Keratinocyte (primary cell): ENCODE data around the gene SPEM3. TPM values are rescaled to one million over a fixed set of nuclear protein-coding genes. Genes with fewer than 3 reads are reported as not detected.

Source experiments
- DNase-seq: peaks from one replicate; pipeline ENCODE4 v3.0.0-alpha.2; 2011; ENCODE audit warnings: low read depth, missing footprints, low spot score
- FAIRE-seq: peaks from 2 replicates; lab custom pipeline; 2011; peaks lifted over from hg19 to GRCh38; lab: Jason Lieb, UNC
- H2AFZ ChIP-seq: 2 replicates; pipeline ENCODE4 v1.6.0; 2012; ENCODE audit warnings: low read length, control low read depth, inconsistent platforms; ENCODE audit not compliant: control insufficient read depth
- H3K27ac ChIP-seq: 2 replicates; pipeline ENCODE4 v1.5.1; 2011; ENCODE audit warnings: low read length; ENCODE audit not compliant: control insufficient read depth, insufficient read depth
- H3K27me3 ChIP-seq: 3 replicates; pipeline ENCODE4 v1.6.0; 2011; ENCODE audit warnings: low read length; ENCODE audit not compliant: control insufficient read depth, insufficient read depth; ENCODE audit errors: extremely low read depth
- H3K36me3 ChIP-seq, 2 experiments: 2 replicates in 1 of 2; 3 replicates in 1 of 2; pipeline ENCODE4 v1.5.1; 2011; ENCODE audit warnings: low read length in 2 of 2, mild to moderate bottlenecking in 1 of 2; ENCODE audit not compliant: control insufficient read depth in 2 of 2, insufficient read depth in 2 of 2; ENCODE audit errors: extremely low read depth in 1 of 2
- H3K4me1 ChIP-seq: 3 replicates; pipeline ENCODE4 v1.5.1; 2011; ENCODE audit warnings: low read length; ENCODE audit not compliant: control insufficient read depth, insufficient read depth; ENCODE audit errors: extremely low read depth
- H3K4me2 ChIP-seq: 3 replicates; pipeline ENCODE4 v1.6.0; 2011; ENCODE audit warnings: low read depth, low read length; ENCODE audit not compliant: control insufficient read depth, insufficient read depth; ENCODE audit errors: extremely low read depth
- H3K4me3 ChIP-seq, 3 experiments: fragments of 200-600 bp in 1 of 3; sonication (generic) in 1 of 3; 2 replicates in 2 of 3; 3 replicates in 1 of 3; pipeline ENCODE4 v1.5.1; 2011 to 2016; ENCODE audit warnings: low read length in 3 of 3, mild to moderate bottlenecking in 3 of 3, control low read depth in 2 of 3, inconsistent platforms in 1 of 3, low read depth in 1 of 3, mixed read lengths in 1 of 3, mixed run types in 1 of 3, moderate library complexity in 1 of 3; ENCODE audit not compliant: control insufficient read depth in 2 of 3, insufficient read depth in 2 of 3; ENCODE audit errors: extremely low read depth in 1 of 3
- H3K79me2 ChIP-seq: 2 replicates; pipeline ENCODE4 v1.6.0; 2012; ENCODE audit warnings: low read length; ENCODE audit not compliant: control insufficient read depth, insufficient read depth
- H3K9ac ChIP-seq: 3 replicates; pipeline ENCODE4 v1.6.0; 2011; ENCODE audit warnings: low read length; ENCODE audit not compliant: control insufficient read depth, insufficient read depth; ENCODE audit errors: extremely low read depth
- H3K9me1 ChIP-seq: 3 replicates; pipeline ENCODE4 v1.6.0; 2011; ENCODE audit warnings: low read length; ENCODE audit not compliant: control insufficient read depth, insufficient read depth; ENCODE audit errors: extremely low read depth
- H3K9me3 ChIP-seq: 2 replicates; pipeline ENCODE4 v1.5.1; 2012; ENCODE audit warnings: low read depth, low read length; ENCODE audit not compliant: control insufficient read depth
- H4K20me1 ChIP-seq: 3 replicates; pipeline ENCODE4 v1.6.0; 2011; ENCODE audit warnings: low read length; ENCODE audit not compliant: control insufficient read depth, insufficient read depth; ENCODE audit errors: extremely low read depth
- CTCF ChIP-seq, 3 experiments: IDR thresholded peaks in 1 of 3; conservative IDR thresholded peaks in 1 of 3; optimal IDR thresholded peaks in 1 of 3; 2 replicates in 2 of 3; 3 replicates in 1 of 3; pipeline versions ENCODE3 to v1.5.1; 2011; ENCODE audit warnings: low read length in 3 of 3, mild to moderate bottlenecking in 3 of 3, moderate library complexity in 2 of 3, control low read depth in 1 of 3, inconsistent platforms in 1 of 3; ENCODE audit not compliant: insufficient read depth in 2 of 3; ENCODE audit errors: extremely low read depth in 1 of 3
- EZH2 ChIP-seq: IDR thresholded peaks from one replicate; pipeline ENCODE4 v1.6.1; 2012; ENCODE audit warnings: inconsistent platforms, mild to moderate bottlenecking, low read length, moderate library complexity
- dilution Hi-C: fragments of 300-500 bp; cut with MboI; formaldehyde crosslinking; loops from one replicate; pipeline ENCODE4 v1.7.0; 2020; ENCODE audit warnings: low sequenced_read_pairs; ENCODE audit not compliant: extremely low pct_ligation_motif_present
- polyA plus RNA-seq, 5 experiments: library from polyadenylated mRNA; depleted of rRNA in 3 of 5; stranded (reverse) in 3 of 5; stranded (forward) in 1 of 5; unstranded in 1 of 5; fragments of >200 nt; gene quantifications; 1 replicate in 1 of 5; 2 replicates in 3 of 5; 3 replicates in 1 of 5; pipeline versions ENCODE4 v1.2.1 to v1.2.3, GENCODE V29; 2011 to 2012; ENCODE audit warnings: missing spikeins in 2 of 5, low read depth in 1 of 5, low replicate concordance in 1 of 5

The SPEM3 gene
- polyA plus RNA-seq, 1 donor (not counting 4 experiments of a cell fraction or from before 2014, with no cell fraction given): not detected

GRCh38 chr17:7382901-7383300, 45.8 kb upstream of the SPEM3 start:
- H3K9me1 ChIP-seq: no peaks in the 10 kb centered on the region

GRCh38 chr17:7383371-7383741, 45.3 kb upstream of the SPEM3 start:
- H4K20me1 ChIP-seq: peaks cover 3% of the 10 kb centered on the region
- no peaks in the 10 kb centered on the region for H3K9me3 ChIP-seq
- peaks cover 7% of the 10 kb centered on the region for H3K79me2 ChIP-seq
- H3K9me1 ChIP-seq: no peaks in the 10 kb centered on the region
- DNase-seq (no peak), FAIRE-seq (no peak)
- TF ChIP-seq EZH2: no peak
- TF ChIP-seq CTCF (optimal IDR thresholded peaks at IDR 0.05 in 1 of 3, IDR thresholded peaks at IDR 0.05 in 1 of 3, conservative IDR thresholded peaks at IDR 0.05 in 1 of 3; ENCODE audit: extremely low read depth in 1 of 3, insufficient read depth in 2 of 3, low read length in 3 of 3): no peak
- no peak overlapping the region for H3K4me3 ChIP-seq
- peaks cover 5 to 23% of the 10 kb centered on the region in 2 experiments for H3K36me3 ChIP-seq
- no peak overlapping the region for H3K4me2 ChIP-seq
- H2AFZ ChIP-seq: no peak overlapping the region
- no peak overlapping the region for H3K9ac ChIP-seq
- H3K27ac ChIP-seq: no peak overlapping the region
- no peaks in the 10 kb centered on the region for H3K27me3 ChIP-seq
- dilution Hi-C loops: no loop called here
- peaks cover 14% of the 10 kb centered on the region for H3K4me1 ChIP-seq

More at GRCh38 chr17:7382901-7383300, 45.8 kb upstream of the SPEM3 start:
- no peak for FAIRE-seq
- TF ChIP-seq CTCF (optimal IDR thresholded peaks at IDR 0.05 in 1 of 3, IDR thresholded peaks at IDR 0.05 in 1 of 3, conservative IDR thresholded peaks at IDR 0.05 in 1 of 3; ENCODE audit: extremely low read depth in 1 of 3, insufficient read depth in 2 of 3, low read length in 3 of 3) (no peak), EZH2 (no peak)
- no peak overlapping the region for H3K27ac ChIP-seq
- peaks cover 5 to 18% of the 10 kb centered on the region in 2 experiments for H3K36me3 ChIP-seq
- peaks cover 14% of the 10 kb centered on the region for H3K4me1 ChIP-seq
- H3K9ac ChIP-seq: no peak overlapping the region
- H4K20me1 ChIP-seq: peaks cover 1% of the 10 kb centered on the region
- H3K9me3 ChIP-seq: no peaks in the 10 kb centered on the region
- dilution Hi-C loops: no loop called here
- no peaks in the 10 kb centered on the region for H3K27me3 ChIP-seq
- no peak overlapping the region for H3K4me2 ChIP-seq
- DNase-seq: no peak
- H2AFZ ChIP-seq: no peak overlapping the region
- H3K4me3 ChIP-seq: no peak overlapping the region
- H3K79me2 ChIP-seq: peaks cover 7% of the 10 kb centered on the region
